HEK293 (cell line): Measurements from ENCODE around the gene C3.

Experiments used
- CTCF ChIA-PET: fragments of 350-600 bp; formaldehyde crosslinking; extraction: SDS; loops from one replicate; lab custom pipeline; 2021; ENCODE audit warnings: antibody characterized with exemption; lab: Yijun Ruan, JAX
- POLR2A ChIA-PET: fragments of 300-600 bp; formaldehyde crosslinking; extraction: SDS; loops from one replicate; lab custom pipeline; 2020; ENCODE audit warnings: antibody characterized with exemption, inconsistent platforms; lab: Yijun Ruan, JAX
- H3K27ac ChIP-seq: fragments of 200-500 bp; sonication (Bioruptor generic); 2 replicates; pipeline ENCODE4 v1.5.1; 2014; ENCODE audit warnings: low read depth, low read length, control low read depth, inconsistent platforms; ENCODE audit errors: extremely low read depth
- H3K36me3 ChIP-seq, 2 experiments: fragments of 200-500 bp in 1 of 2; sonication (Bioruptor generic) in 1 of 2; 1 replicate in 1 of 2; 2 replicates in 1 of 2; pipeline ENCODE4 v1.5.1; 2014 to 2017; ENCODE audit warnings: inconsistent platforms in 2 of 2, low read length in 2 of 2; ENCODE audit not compliant: control insufficient read depth in 2 of 2, insufficient read depth in 1 of 2
- H3K4me1 ChIP-seq: fragments of 200-500 bp; sonication (Bioruptor generic); 2 replicates; pipeline ENCODE4 v1.5.1; 2014; ENCODE audit warnings: mild to moderate bottlenecking, low read length, inconsistent platforms; ENCODE audit not compliant: control insufficient read depth, insufficient read depth
- H3K4me3 ChIP-seq: 2 replicates; pipeline ENCODE4 v1.5.1; 2011; ENCODE audit warnings: low read depth, mild to moderate bottlenecking, control low read depth, low read length, moderate library complexity
- H3K9me3 ChIP-seq: fragments of 200-500 bp; sonication (Bioruptor generic); 2 replicates; pipeline ENCODE4 v1.5.1; 2014; ENCODE audit warnings: low read depth, low read length, inconsistent platforms; ENCODE audit not compliant: control insufficient read depth, insufficient read depth
- GFI1B ChIP-seq: fragments of 450-650 bp; formaldehyde crosslinking; IDR thresholded peaks from 2 replicates; pipeline ENCODE4 v1.5.1; 2016; ENCODE audit warnings: missing biosample characterization, missing genetic modification characterization
- KLF16 ChIP-seq: fragments of 450-650 bp; formaldehyde crosslinking; IDR thresholded peaks from 2 replicates; pipeline ENCODE4 v1.5.1; 2017; ENCODE audit warnings: missing biosample characterization, missing genetic modification characterization
- OSR2 ChIP-seq: fragments of 450-650 bp; formaldehyde crosslinking; IDR thresholded peaks from 2 replicates; pipeline ENCODE4 v1.5.1; 2016; ENCODE audit warnings: missing biosample characterization, missing genetic modification characterization
- TRIM28 ChIP-seq: IDR thresholded peaks from 2 replicates; pipeline ENCODE4 v1.6.1; 2011; ENCODE audit warnings: low read length, control low read depth, borderline replicate concordance
- ZBTB21 ChIP-seq: fragments of 450-650 bp; formaldehyde crosslinking; IDR thresholded peaks from 2 replicates; pipeline ENCODE4 v1.5.1; 2017; ENCODE audit warnings: missing biosample characterization, missing genetic modification characterization
- ZFP69B ChIP-seq: fragments of 450-650 bp; formaldehyde crosslinking; IDR thresholded peaks from 2 replicates; pipeline ENCODE4 v1.5.1; 2016; ENCODE audit warnings: missing biosample characterization, missing genetic modification characterization
- ZNF10 ChIP-seq: fragments of 450-650 bp; formaldehyde crosslinking; IDR thresholded peaks from 2 replicates; pipeline ENCODE4 v1.5.1; 2017; ENCODE audit warnings: missing biosample characterization, missing genetic modification characterization
- ZNF211 ChIP-seq: fragments of 450-650 bp; formaldehyde crosslinking; IDR thresholded peaks from 2 replicates; pipeline ENCODE4 v1.5.1; 2016; ENCODE audit warnings: low read depth, missing biosample characterization, missing genetic modification characterization
- ZNF302 ChIP-seq: fragments of 450-650 bp; formaldehyde crosslinking; IDR thresholded peaks from 2 replicates; pipeline ENCODE4 v1.5.1; 2016; ENCODE audit warnings: missing biosample characterization, missing genetic modification characterization, low read depth
- ZNF423 ChIP-seq: fragments of 450-650 bp; formaldehyde crosslinking; IDR thresholded peaks from 2 replicates; pipeline ENCODE4 v1.5.1; 2016; ENCODE audit warnings: missing biosample characterization, missing genetic modification characterization
- ZNF544 ChIP-seq: fragments of 450-650 bp; formaldehyde crosslinking; IDR thresholded peaks from 2 replicates; pipeline ENCODE4 v1.5.0; 2017; ENCODE audit warnings: missing biosample characterization, missing genetic modification characterization
- ZNF585B ChIP-seq: fragments of 450-650 bp; formaldehyde crosslinking; IDR thresholded peaks from 2 replicates; pipeline ENCODE4 v1.5.1; 2016; ENCODE audit warnings: missing biosample characterization, missing genetic modification characterization
- ZNF623 ChIP-seq: fragments of 450-650 bp; formaldehyde crosslinking; IDR thresholded peaks from 2 replicates; pipeline ENCODE4 v1.5.1; 2016; ENCODE audit warnings: missing biosample characterization, missing genetic modification characterization
- ZNF654 ChIP-seq: fragments of 450-650 bp; formaldehyde crosslinking; IDR thresholded peaks from 2 replicates; pipeline ENCODE4 v1.5.1; 2016; ENCODE audit warnings: low read depth, missing biosample characterization, missing genetic modification characterization
- ZNF791 ChIP-seq: fragments of 450-650 bp; formaldehyde crosslinking; IDR thresholded peaks from 2 replicates; pipeline ENCODE4 v1.5.1; 2016; ENCODE audit warnings: missing biosample characterization, missing genetic modification characterization
- ZSCAN16 ChIP-seq: fragments of 450-650 bp; formaldehyde crosslinking; IDR thresholded peaks from 2 replicates; pipeline ENCODE4 v1.5.1; 2016; ENCODE audit warnings: missing biosample characterization, missing genetic modification characterization
- TF ChIP-seq, protein P1 (sequence below): fragments of 450-650 bp; formaldehyde crosslinking; IDR thresholded peaks from 2 replicates; pipeline ENCODE4 v1.5.1; 2016; ENCODE audit warnings: missing biosample characterization, missing genetic modification characterization
- TF ChIP-seq, protein P2 (sequence below): fragments of 450-650 bp; formaldehyde crosslinking; conservative IDR thresholded peaks from 2 replicates; pipeline ENCODE4 v1.5.1; 2016; ENCODE audit warnings: low read depth, missing biosample characterization, missing genetic modification characterization
- TF ChIP-seq, protein P3 (sequence below): fragments of 450-650 bp; formaldehyde crosslinking; IDR thresholded peaks from 2 replicates; pipeline ENCODE4 v1.5.1; 2016; ENCODE audit warnings: missing biosample characterization, missing genetic modification characterization, borderline replicate concordance
- TF ChIP-seq, protein P4 (sequence below): fragments of 450-650 bp; formaldehyde crosslinking; optimal IDR thresholded peaks from 2 replicates; pipeline ENCODE3; 2016; ENCODE audit warnings: missing biosample characterization, mild to moderate bottlenecking, missing genetic modification characterization
- TF ChIP-seq, protein P5 (sequence below): fragments of 450-650 bp; formaldehyde crosslinking; IDR thresholded peaks from 2 replicates; pipeline ENCODE4 v1.5.1; 2017; ENCODE audit warnings: missing biosample characterization, missing genetic modification characterization

C3 gene

DNA sequence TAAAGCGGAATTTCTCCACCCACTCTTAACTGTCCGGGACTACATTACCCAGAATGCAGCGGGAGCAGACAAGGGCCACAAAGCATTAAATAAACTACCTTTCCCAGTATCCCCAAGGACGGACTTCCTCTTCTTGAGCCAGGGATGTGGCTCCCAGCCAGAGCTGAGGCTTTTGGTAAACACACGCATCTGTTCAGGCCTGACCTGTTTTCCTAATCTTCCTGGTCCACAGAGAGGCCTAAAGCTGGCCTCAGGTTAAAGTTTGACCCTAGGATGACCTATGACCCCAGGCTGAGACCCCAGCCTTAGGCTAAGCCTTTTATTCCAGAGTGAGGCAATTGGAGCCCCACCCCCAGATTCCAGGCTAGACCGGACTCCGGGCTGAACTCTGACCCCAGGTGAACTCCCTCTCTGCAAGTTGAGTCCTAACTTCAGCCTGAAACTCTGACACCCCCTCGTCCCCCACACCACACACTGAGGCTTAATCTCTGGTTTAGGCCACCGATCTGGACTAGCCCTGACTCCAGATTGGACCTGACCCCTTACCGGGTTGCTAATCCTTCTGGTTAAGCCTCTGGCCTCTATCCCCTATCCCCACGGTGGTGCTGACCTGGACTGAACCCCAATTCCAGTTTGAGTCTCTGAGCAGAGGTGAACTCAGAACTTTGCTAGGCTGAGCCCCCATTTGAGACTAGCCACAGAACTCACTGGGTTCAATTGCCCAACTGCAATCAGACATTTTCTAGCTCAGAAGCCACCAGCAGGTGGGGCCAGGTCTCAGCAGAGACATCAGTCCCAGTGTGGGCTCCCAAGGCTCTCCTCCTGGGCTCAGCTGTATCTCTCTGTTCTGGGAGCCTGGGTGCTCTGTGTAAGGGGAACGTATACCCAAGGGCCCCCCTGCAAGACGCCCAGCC lies 17.7 kb upstream of the C3 start:
- Histone ChIP-seq H3K4me1 (peaks cover 15% of the 10 kb centered on the region), H3K27ac (peak overlapping the region; percentile 11; the same call in 1 of the 2 replicates), H3K36me3 (peaks cover 0 to 13% of the 10 kb centered on the region in 2 experiments; a peak in 2 of 3 replicates), H3K4me3 (0 out of 2 replicates have a peak overlapping the region, but pooled peaks have one; percentile 15), H3K9me3 (no peaks in the 10 kb centered on the region)
- ChIA-PET CTCF (interaction anchor here (0.6 to 4.8 kb wide), 15 partner anchors 9 to 328 kb away, joined by 3 to 49 read pairs (median 4); partner anchors contain the start of genes SH2D3A and VAV1), POLR2A (interaction anchor here (0.5 to 1.6 kb wide), 8 partner anchors 23 to 366 kb away, joined by 3 to 6 read pairs (median 4); partner anchors contain the start of genes ALKBH7, KHSRP, SH2D3A and TNFSF9)
- no peak for TF ChIP-seq ZNF544 (tag by site-specific recombination)
- TF ChIP-seq ZNF654 (tag by site-specific recombination): peak; percentile 59
- TF ChIP-seq ZNF302 (tag by site-specific recombination): no peak
- TF ChIP-seq, protein P1, sequence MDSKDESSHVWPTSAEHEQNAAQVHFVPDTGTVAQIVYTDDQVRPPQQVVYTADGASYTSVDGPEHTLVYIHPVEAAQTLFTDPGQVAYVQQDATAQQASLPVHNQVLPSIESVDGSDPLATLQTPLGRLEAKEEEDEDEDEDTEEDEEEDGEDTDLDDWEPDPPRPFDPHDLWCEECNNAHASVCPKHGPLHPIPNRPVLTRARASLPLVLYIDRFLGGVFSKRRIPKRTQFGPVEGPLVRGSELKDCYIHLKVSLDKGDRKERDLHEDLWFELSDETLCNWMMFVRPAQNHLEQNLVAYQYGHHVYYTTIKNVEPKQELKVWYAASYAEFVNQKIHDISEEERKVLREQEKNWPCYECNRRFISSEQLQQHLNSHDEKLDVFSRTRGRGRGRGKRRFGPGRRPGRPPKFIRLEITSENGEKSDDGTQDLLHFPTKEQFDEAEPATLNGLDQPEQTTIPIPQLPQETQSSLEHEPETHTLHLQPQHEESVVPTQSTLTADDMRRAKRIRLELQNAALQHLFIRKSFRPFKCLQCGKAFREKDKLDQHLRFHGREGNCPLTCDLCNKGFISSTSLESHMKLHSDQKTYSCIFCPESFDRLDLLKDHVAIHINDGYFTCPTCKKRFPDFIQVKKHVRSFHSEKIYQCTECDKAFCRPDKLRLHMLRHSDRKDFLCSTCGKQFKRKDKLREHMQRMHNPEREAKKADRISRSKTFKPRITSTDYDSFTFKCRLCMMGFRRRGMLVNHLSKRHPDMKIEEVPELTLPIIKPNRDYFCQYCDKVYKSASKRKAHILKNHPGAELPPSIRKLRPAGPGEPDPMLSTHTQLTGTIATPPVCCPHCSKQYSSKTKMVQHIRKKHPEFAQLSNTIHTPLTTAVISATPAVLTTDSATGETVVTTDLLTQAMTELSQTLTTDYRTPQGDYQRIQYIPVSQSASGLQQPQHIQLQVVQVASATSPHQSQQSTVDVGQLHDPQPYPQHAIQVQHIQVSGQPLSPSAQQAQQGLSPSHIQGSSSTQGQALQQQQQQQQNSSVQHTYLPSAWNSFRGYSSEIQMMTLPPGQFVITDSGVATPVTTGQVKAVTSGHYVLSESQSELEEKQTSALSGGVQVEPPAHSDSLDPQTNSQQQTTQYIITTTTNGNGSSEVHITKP (tag by site-specific recombination): no peak
- TF ChIP-seq ZNF211 (tag by site-specific recombination): 0 out of 2 replicates have a peak, but pooled peaks have one; percentile 15
- TF ChIP-seq GFI1B (tag by site-specific recombination): no peak
- TF ChIP-seq, protein P2, sequence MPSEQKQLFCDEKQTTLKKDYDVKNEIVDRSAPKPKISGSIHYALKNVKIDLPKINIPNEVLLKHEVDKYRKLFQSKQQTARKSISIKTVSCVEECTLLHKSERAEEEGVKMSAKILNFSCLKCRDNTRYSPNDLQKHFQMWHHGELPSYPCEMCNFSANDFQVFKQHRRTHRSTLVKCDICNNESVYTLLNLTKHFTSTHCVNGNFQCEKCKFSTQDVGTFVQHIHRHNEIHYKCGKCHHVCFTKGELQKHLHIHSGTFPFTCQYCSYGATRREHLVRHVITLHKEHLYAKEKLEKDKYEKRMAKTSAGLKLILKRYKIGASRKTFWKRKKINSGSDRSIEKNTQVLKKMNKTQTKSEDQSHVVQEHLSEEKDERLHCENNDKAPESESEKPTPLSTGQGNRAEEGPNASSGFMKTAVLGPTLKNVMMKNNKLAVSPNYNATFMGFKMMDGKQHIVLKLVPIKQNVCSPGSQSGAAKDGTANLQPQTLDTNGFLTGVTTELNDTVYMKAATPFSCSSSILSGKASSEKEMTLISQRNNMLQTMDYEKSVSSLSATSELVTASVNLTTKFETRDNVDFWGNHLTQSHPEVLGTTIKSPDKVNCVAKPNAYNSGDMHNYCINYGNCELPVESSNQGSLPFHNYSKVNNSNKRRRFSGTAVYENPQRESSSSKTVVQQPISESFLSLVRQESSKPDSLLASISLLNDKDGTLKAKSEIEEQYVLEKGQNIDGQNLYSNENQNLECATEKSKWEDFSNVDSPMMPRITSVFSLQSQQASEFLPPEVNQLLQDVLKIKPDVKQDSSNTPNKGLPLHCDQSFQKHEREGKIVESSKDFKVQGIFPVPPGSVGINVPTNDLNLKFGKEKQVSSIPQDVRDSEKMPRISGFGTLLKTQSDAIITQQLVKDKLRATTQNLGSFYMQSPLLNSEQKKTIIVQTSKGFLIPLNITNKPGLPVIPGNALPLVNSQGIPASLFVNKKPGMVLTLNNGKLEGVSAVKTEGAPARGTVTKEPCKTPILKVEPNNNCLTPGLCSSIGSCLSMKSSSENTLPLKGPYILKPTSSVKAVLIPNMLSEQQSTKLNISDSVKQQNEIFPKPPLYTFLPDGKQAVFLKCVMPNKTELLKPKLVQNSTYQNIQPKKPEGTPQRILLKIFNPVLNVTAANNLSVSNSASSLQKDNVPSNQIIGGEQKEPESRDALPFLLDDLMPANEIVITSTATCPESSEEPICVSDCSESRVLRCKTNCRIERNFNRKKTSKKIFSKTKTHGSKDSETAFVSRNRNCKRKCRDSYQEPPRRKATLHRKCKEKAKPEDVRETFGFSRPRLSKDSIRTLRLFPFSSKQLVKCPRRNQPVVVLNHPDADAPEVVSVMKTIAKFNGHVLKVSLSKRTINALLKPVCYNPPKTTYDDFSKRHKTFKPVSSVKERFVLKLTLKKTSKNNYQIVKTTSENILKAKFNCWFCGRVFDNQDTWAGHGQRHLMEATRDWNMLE (tag by site-specific recombination): 0 out of 2 replicates have a peak, but pooled peaks have one; percentile 28
- TF ChIP-seq KLF16 (tag by site-specific recombination): no peak
- TF ChIP-seq, protein P3, sequence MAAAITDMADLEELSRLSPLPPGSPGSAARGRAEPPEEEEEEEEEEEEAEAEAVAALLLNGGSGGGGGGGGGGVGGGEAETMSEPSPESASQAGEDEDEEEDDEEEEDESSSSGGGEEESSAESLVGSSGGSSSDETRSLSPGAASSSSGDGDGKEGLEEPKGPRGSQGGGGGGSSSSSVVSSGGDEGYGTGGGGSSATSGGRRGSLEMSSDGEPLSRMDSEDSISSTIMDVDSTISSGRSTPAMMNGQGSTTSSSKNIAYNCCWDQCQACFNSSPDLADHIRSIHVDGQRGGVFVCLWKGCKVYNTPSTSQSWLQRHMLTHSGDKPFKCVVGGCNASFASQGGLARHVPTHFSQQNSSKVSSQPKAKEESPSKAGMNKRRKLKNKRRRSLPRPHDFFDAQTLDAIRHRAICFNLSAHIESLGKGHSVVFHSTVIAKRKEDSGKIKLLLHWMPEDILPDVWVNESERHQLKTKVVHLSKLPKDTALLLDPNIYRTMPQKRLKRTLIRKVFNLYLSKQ: no peak
- TF ChIP-seq OSR2 (tag by site-specific recombination): no peak
- peak; percentile 38; the same call in 1 of the 2 replicates for TF ChIP-seq ZNF423 (tag by site-specific recombination)
- TF ChIP-seq, protein P4, sequence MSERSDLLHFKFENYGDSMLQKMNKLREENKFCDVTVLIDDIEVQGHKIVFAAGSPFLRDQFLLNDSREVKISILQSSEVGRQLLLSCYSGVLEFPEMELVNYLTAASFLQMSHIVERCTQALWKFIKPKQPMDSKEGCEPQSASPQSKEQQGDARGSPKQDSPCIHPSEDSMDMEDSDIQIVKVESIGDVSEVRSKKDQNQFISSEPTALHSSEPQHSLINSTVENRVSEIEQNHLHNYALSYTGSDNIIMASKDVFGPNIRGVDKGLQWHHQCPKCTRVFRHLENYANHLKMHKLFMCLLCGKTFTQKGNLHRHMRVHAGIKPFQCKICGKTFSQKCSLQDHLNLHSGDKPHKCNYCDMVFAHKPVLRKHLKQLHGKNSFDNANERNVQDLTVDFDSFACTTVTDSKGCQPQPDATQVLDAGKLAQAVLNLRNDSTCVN (tag by site-specific recombination): no peak
- TF ChIP-seq ZNF585B (tag by site-specific recombination): no peak
- peak; percentile 9; the same call in 1 of the 2 replicates for TF ChIP-seq ZBTB21 (tag by site-specific recombination)
- TF ChIP-seq TRIM28: no peak
- TF ChIP-seq ZFP69B: peak; percentile 15; the same call in 1 of the 2 replicates
- TF ChIP-seq ZNF623 (tag by site-specific recombination): no peak
- TF ChIP-seq ZNF791 (tag by site-specific recombination): no peak
- peak; percentile 76; the same call in 1 of the 2 replicates for TF ChIP-seq ZSCAN16
- TF ChIP-seq ZNF10: peak; percentile 67; the same call in 1 of the 2 replicates
- TF ChIP-seq, protein P5, sequence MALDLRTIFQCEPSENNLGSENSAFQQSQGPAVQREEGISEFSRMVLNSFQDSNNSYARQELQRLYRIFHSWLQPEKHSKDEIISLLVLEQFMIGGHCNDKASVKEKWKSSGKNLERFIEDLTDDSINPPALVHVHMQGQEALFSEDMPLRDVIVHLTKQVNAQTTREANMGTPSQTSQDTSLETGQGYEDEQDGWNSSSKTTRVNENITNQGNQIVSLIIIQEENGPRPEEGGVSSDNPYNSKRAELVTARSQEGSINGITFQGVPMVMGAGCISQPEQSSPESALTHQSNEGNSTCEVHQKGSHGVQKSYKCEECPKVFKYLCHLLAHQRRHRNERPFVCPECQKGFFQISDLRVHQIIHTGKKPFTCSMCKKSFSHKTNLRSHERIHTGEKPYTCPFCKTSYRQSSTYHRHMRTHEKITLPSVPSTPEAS (tag by site-specific recombination): no peak
